Vagina (tissue), 2 donors: ENCODE data around the gene KRTAP1-1.

Source experiments
- CTCF ChIP-seq, 3 experiments: fragments of 450-650 bp in 2 of 3; fragments of 200-600 bp in 1 of 3; sonication (generic) in 1 of 3; IDR thresholded peaks; one replicate each; pipeline ENCODE4 v1.5.1; 2017 to 2019; ENCODE audit warnings: antibody characterized with exemption in 3 of 3, mild to moderate bottlenecking in 2 of 3, moderate library complexity in 2 of 3
- POLR2A ChIP-seq, 2 donors: fragments of 450-650 bp; IDR thresholded peaks; one replicate each; pipeline ENCODE4 v1.6.1; 2017; ENCODE audit warnings: antibody characterized with exemption in 2 of 2, mild to moderate bottlenecking in 2 of 2, moderate library complexity in 2 of 2
- POLR2AphosphoS5 ChIP-seq, 2 donors: sonication (generic); formaldehyde crosslinking; IDR thresholded peaks; one replicate each; pipeline ENCODE4 v1.9.0; 2017; ENCODE audit warnings: antibody characterized with exemption in 2 of 2, mild to moderate bottlenecking in 2 of 2, low read depth in 1 of 2; ENCODE audit not compliant: insufficient read depth in 1 of 2

GRCh38 chr17:41082626-41083025 lies 41.4 kb upstream of the KRTAP1-1 start:
- no peak for TF ChIP-seq CTCF (IDR thresholded peaks at IDR 0.05)
- TF ChIP-seq POLR2AphosphoS5 (IDR thresholded peaks at IDR 0.05; ENCODE audit: insufficient read depth in 1 of 2, low read depth in 1 of 2): no peak
- TF ChIP-seq POLR2A (IDR thresholded peaks at IDR 0.05): no peak
